ENCODE data around the gene FAAP20.

FAAP20 gene

GRCh38 chr1:2184934-2185333 is 9.6 kb downstream of the FAAP20 start:
- DNase-seq (ENCODE audit: low read depth) = no peak
- H3K4me3 ChIP-seq (ENCODE audit: low read depth, low read length) = no peak overlapping the region
- TF ChIP-seq, protein P1, sequence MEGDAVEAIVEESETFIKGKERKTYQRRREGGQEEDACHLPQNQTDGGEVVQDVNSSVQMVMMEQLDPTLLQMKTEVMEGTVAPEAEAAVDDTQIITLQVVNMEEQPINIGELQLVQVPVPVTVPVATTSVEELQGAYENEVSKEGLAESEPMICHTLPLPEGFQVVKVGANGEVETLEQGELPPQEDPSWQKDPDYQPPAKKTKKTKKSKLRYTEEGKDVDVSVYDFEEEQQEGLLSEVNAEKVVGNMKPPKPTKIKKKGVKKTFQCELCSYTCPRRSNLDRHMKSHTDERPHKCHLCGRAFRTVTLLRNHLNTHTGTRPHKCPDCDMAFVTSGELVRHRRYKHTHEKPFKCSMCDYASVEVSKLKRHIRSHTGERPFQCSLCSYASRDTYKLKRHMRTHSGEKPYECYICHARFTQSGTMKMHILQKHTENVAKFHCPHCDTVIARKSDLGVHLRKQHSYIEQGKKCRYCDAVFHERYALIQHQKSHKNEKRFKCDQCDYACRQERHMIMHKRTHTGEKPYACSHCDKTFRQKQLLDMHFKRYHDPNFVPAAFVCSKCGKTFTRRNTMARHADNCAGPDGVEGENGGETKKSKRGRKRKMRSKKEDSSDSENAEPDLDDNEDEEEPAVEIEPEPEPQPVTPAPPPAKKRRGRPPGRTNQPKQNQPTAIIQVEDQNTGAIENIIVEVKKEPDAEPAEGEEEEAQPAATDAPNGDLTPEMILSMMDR (IDR thresholded peaks at IDR 0.05; ENCODE audit: insufficient read depth, low read depth, low read length, missing control alignments) = no peak

- TF ChIP-seq, protein P1 (IDR thresholded peaks at IDR 0.05; ENCODE audit: insufficient read depth, low read depth, low read length, missing control alignments) = no peak
- no peak overlapping the region for H3K4me3 ChIP-seq (ENCODE audit: low read depth, low read length)
Measured at GRCh38 chr1:2184531-2184930, 10.0 kb downstream of the FAAP20 start.

GRCh38 chr1:2183937-2184334 is 10.6 kb downstream of the FAAP20 start:
- no peak overlapping the region for H3K4me3 ChIP-seq (ENCODE audit: low read depth, low read length)
- TF ChIP-seq, protein P1 (IDR thresholded peaks at IDR 0.05; ENCODE audit: insufficient read depth, low read depth, low read length, missing control alignments) = no peak
- DNase-seq (ENCODE audit: low read depth) = no peak

More at GRCh38 chr1:2184531-2184930, 10.0 kb downstream of the FAAP20 start:
- DNase-seq (ENCODE audit: low read depth) = no peak

- no peak overlapping the region for H3K4me3 ChIP-seq (ENCODE audit: low read depth, low read length)
- no peak for DNase-seq (ENCODE audit: low read depth)
- TF ChIP-seq, protein P1 (IDR thresholded peaks at IDR 0.05; ENCODE audit: insufficient read depth, low read depth, low read length, missing control alignments) = no peak
Measured at GRCh38 chr1:2182376-2182775, 12.2 kb downstream of the FAAP20 start.

DNA sequence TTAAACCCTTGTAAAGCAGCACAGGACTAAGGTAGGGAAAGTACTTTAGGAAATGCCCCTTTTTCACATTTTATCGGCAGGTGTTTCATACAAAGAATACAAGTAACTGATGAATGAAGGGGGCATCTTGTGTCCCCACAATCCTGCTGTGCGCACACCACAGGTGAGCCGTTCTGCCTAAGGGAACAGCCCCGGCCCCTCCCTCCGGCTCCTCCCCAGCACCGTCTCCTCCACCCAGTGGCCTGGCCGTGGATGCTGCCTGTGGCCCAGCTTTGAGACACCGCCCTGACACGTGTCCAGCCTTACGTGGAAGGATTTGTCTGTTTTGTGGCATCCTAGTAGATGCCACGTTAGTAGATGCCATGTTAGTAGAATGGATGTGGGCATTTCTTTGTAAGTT is 12.8 kb downstream of the FAAP20 start:
- H3K4me3 ChIP-seq (ENCODE audit: low read depth, low read length) = no peak overlapping the region
- TF ChIP-seq, protein P1 (IDR thresholded peaks at IDR 0.05; ENCODE audit: insufficient read depth, low read depth, low read length, missing control alignments) = no peak
- no peak for DNase-seq (ENCODE audit: low read depth)

DNA sequence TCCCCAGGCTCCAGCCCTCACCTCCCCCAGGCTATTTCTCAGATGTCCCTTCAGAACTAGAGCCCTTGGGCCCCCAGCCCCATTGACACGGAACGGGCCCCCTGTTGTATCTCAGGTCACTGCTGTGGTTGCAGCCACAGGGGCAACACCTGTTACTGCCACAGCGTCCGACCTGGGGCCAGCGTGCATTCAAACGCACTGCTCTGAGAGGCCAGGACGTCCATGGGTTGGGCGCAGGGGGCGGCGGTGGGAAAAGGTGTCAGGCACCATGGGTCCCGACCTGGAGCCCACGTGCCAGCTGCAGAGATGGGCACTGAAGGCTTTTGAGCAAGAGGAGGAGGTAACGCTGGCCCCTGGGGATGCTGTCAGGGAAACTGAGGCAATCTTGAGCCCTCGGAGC is 13.3 kb downstream of the FAAP20 start:
- TF ChIP-seq, protein P1 (IDR thresholded peaks at IDR 0.05; ENCODE audit: insufficient read depth, low read depth, low read length, missing control alignments) = no peak
- no peak for DNase-seq (ENCODE audit: low read depth)
- H3K4me3 ChIP-seq (ENCODE audit: low read depth, low read length) = no peak overlapping the region

Measured in GM12865 (cell line).